ENCODE data around the gene AQP5. TPM values are rescaled to one million over a fixed set of nuclear protein-coding genes. Genes with fewer than 3 reads are reported as not detected.

Gene AQP5
- total and polyA plus RNA-seq, 2 donors (not counting 3 experiments of a cell fraction or from before 2014, with no cell fraction given): 0.95 to 2.3 TPM

DNA sequence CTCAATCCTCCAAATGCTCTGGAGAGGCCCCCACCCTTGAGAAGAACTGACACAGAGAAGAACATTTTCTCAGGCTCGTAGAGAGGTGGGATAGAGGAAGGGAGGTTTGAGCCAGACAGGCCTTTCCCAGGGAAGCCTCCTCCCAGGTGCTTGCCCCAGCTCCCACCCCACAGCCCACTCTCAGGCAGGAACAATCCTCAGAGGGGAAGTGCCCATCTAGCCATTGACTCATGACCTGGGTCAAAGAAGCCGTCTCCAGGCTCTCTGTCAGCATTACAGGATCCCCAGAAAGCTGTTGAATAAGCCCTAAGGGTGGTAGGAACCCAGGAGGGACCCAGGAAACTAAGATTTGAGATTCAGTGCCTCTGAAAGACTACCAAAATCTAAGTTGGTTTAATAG, 14.9 kb downstream of the AQP5 start:
- no peak overlapping the region for H3K9ac ChIP-seq (replicated peaks; ENCODE audit: extremely low read depth, insufficient read depth, low read length)
- H3K79me2 ChIP-seq (ENCODE audit: control insufficient read depth, insufficient read depth, low read length): no peaks in the 10 kb centered on the region
- DNase-seq (ENCODE audit: low read depth, low spot score): no peak
- FAIRE-seq: no peak
- ChIA-PET CTCF (interaction anchor here (1.3 to 3.8 kb wide), 4 partner anchors 9 to 94 kb away, joined by 3 to 40 read pairs (median 8); no protein-coding TSS in a partner anchor), POLR2A (no interaction called here)
- no TSS peak for BruUV-seq (replicated peaks)
- H3K27me3 ChIP-seq (ENCODE audit: control insufficient read depth in 2 of 2, insufficient read depth in 2 of 2, low read length in 2 of 2): no peaks in the 10 kb centered on the region
- dilution Hi-C loops (cut with MboI; ENCODE audit: extremely low pct_ligation_motif_present, low sequenced_read_pairs): no loop called here
- no peak overlapping the region for H3K27ac ChIP-seq (ENCODE audit: insufficient read depth, low read depth, low read length)
- H3K4me2 ChIP-seq (ENCODE audit: insufficient read depth, low read length): no peak overlapping the region
- no peak overlapping the region for H3K4me3 ChIP-seq (replicated peaks in 1 of 3; ENCODE audit: insufficient read depth in 1 of 3, low read depth in 1 of 3, low read length in 3 of 3)
- H3K9me1 ChIP-seq (replicated peaks; ENCODE audit: control insufficient read depth, extremely low read depth, insufficient read depth, low read length): no peaks in the 10 kb centered on the region
- intact Hi-C loops (cut with micrococcal nuclease): no loop called here
- no peaks in the 10 kb centered on the region for H3K9me3 ChIP-seq (replicated peaks; ENCODE audit: control insufficient read depth, insufficient read depth, low read length)
- no peak overlapping the region for H2AFZ ChIP-seq (ENCODE audit: low read depth, low read length)
- H3K36me3 ChIP-seq (ENCODE audit: control insufficient read depth in 2 of 2, extremely low read depth in 1 of 2, insufficient read depth in 2 of 2, low read length in 2 of 2): no peaks in the 10 kb centered on the region
- H4K20me1 ChIP-seq (replicated peaks; ENCODE audit: control insufficient read depth, extremely low read depth, insufficient read depth, low read length): no peaks in the 10 kb centered on the region
- no peaks in the 10 kb centered on the region for H3K4me1 ChIP-seq (ENCODE audit: control insufficient read depth, extremely low read depth, insufficient read depth, low read length)
- TF ChIP-seq MYC (IDR thresholded peaks at IDR 0.05; ENCODE audit: low read depth, low read length): no peak
- no peak for TF ChIP-seq POLR2AphosphoS5 (IDR thresholded peaks at IDR 0.05; ENCODE audit: insufficient read depth, low read depth, low read length)
- no peak for TF ChIP-seq JUN (IDR thresholded peaks at IDR 0.05; ENCODE audit: borderline replicate concordance, insufficient read depth, insufficient read length, low read depth)
- no peak for TF ChIP-seq POLR2A (IDR thresholded peaks at IDR 0.05; ENCODE audit: low read depth, low read length)
- TF ChIP-seq CTCF (IDR thresholded peaks at IDR 0.05; ENCODE audit: extremely low read depth in 1 of 2, insufficient read depth in 1 of 2, low read depth in 1 of 2, low read length in 2 of 2): no peak
- TF ChIP-seq GATA2 (IDR thresholded peaks at IDR 0.05; ENCODE audit: insufficient read depth, insufficient read length, low read depth, low read length): no peak
- TF ChIP-seq FOS (IDR thresholded peaks at IDR 0.05; ENCODE audit: borderline replicate concordance, insufficient read depth, low read length): no peak
- TF ChIP-seq, protein P1, sequence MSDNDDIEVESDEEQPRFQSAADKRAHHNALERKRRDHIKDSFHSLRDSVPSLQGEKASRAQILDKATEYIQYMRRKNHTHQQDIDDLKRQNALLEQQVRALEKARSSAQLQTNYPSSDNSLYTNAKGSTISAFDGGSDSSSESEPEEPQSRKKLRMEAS (IDR thresholded peaks at IDR 0.05; ENCODE audit: insufficient read depth, insufficient read length): no peak
- TF ChIP-seq EZH2 (IDR thresholded peaks at IDR 0.05; ENCODE audit: borderline replicate concordance, low read depth, low read length, severe bottlenecking): no peak

All from endothelial cell of umbilical vein (primary cell).